Stimulated activated naive CD4-positive, alpha-beta T cell (primary cell): Measurements from ENCODE around the gene CAMTA1.

Experiments
- DNase-seq, 6 experiments: peaks; one replicate each; lab custom pipeline; 2025; lab: John Stamatoyannopoulos, UW

CAMTA1 gene

GRCh38 chr1:7616076-7616832 lies 831.0 kb downstream of the CAMTA1 start:
- DNase-seq = no peak

- DNase-seq = no peak
Observed at GRCh38 chr1:7616953-7617352, 831.7 kb downstream of the CAMTA1 start.

DNA sequence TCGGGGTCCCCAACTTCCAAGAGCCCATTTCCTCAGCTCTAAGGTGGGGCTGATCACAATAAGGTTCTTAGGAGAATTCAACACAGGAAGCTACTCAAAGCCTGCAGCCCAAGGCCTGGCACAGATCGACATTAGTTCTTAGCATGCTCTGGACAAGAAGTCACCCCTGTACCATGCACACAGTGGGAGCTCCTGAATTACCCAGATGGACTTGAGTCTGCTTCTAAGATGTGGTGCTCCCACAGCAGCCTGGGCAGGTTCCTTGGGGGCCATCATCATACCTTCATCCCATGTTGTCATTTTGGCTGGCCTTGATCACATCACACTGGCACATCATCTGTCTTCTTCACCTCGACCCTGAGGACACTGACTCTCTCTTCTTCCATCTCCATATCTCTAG lies 832.6 kb downstream of the CAMTA1 start:
- no peak for DNase-seq

- no peak for DNase-seq
Observed at GRCh38 chr1:7620196-7620595, 834.9 kb downstream of the CAMTA1 start.

- no peak for DNase-seq
Observed at GRCh38 chr1:7621334-7622219, 836.3 kb downstream of the CAMTA1 start.

- no peak for DNase-seq
Observed at GRCh38 chr1:7623842-7624241, 838.6 kb downstream of the CAMTA1 start.

- DNase-seq = no peak
Observed at GRCh38 chr1:7624791-7625355, 839.6 kb downstream of the CAMTA1 start.

DNA sequence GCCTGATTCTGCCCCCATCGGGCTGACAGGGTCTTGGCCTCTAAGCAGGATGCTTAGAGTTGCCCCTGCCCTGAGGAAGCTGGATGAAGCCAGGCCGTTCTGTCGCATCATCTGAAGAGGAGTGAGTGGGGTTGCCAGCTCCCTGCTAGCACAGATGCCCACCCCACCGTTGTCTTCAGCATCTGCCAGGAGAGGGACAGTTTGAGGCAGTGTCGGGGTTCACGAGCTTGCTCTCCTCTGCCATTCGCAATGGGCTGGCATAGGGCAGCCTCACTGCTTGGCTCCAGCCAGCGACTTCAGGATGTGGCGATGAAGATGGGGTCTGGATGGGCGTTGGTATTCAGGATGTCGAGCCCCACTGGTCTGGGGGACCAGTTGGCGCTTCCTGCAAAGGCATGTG lies 840.1 kb downstream of the CAMTA1 start:
- no peak for DNase-seq

GRCh38 chr1:7628273-7628672 lies 843.0 kb downstream of the CAMTA1 start:
- DNase-seq = no peak

GRCh38 chr1:7629011-7629410 lies 843.8 kb downstream of the CAMTA1 start:
- DNase-seq = no peak

DNA sequence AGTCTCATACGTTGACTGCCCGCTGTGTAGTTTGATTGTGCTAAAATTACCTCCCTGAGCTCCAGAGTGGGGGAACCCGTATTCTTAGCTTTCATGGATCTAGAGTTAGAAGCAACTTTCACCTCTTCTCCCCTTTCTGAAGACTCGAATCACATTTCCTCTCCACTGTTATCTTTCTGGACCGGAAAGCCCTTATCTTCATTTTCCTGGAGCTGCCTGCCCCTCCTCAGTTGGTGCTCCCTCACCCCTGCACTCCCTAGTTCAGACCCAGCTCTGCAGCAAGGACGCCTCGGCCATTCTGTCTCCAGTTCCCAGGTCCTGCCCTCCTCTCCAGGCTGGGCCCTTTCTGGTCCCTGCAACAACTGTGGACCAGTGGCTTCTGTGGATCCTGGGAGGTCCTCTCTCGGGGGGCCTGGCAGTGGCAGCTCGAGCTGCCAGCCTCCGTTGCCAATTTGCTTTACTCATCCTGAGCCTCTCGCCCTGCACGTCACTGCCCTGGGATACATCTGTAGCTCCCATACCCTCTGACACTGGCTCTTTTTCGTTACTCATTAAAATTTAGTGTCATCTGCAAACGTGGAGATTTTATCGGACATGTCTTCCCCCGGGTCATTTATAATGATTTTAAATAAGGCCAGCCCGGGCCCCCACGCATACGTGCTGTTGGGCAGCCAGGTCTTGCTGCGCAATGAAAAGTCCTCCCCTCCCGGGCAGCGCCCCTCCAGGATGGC lies 844.4 kb downstream of the CAMTA1 start:
- no peak for DNase-seq

GRCh38 chr1:7630378-7630777 lies 845.1 kb downstream of the CAMTA1 start:
- DNase-seq = no peak

GRCh38 chr1:7632176-7632575 lies 846.9 kb downstream of the CAMTA1 start:
- DNase-seq = no peak

DNA sequence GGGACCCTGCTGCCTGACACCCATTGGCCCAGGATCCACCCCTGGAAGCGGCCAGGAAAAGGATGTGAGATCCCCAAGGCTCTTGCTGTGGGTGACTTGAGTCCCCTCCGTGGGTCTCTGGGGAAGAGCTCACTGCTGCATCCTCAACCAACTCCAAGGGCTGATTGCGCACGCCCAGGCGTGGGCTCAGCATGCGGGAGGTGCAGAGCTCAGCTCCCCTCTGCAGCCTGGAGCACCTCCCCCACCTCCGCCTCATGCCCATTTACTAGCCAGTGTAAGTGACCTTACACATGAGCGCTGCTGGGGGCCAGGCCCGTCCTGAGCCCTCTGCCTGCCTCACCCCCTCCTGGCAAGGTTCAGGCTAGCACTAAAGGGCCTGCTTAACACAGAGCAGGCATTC lies 847.4 kb downstream of the CAMTA1 start:
- no peak for DNase-seq

GRCh38 chr1:7633506-7634245 lies 848.4 kb downstream of the CAMTA1 start:
- no peak for DNase-seq

DNA sequence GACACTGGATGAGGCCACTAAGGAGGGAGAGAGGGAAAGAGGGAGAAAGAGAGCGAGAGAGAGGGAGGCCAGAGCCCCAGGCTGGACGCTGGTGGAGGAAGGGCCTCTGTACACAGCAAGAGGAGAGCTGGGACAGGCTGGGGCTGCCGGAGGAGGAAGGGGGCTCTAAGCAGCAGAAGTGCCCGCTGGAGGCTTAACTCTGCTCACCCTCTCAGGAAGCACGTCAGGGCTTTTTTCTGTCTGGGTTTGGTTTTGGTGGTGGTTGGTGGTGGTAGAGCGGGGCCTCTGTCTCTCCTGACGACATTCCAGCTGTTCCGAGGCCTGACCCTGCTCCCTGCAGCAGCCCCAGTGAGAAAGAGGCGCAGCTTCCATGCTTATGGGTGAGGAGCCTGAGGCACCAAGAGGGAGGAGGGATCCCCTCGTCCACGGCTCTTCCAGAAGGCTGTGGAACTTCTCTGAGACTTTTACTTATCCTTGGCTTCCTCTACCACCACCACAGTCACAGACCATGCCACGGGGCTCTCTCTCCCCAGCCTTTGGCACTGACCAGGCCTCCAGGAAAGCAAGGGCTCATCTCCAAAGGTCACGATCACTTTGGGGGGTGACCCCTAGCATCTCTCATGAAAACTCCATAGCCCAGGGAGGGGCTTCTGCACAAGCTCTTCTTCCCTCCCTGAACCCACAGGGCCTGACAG lies 849.4 kb downstream of the CAMTA1 start:
- DNase-seq = no peak

DNA sequence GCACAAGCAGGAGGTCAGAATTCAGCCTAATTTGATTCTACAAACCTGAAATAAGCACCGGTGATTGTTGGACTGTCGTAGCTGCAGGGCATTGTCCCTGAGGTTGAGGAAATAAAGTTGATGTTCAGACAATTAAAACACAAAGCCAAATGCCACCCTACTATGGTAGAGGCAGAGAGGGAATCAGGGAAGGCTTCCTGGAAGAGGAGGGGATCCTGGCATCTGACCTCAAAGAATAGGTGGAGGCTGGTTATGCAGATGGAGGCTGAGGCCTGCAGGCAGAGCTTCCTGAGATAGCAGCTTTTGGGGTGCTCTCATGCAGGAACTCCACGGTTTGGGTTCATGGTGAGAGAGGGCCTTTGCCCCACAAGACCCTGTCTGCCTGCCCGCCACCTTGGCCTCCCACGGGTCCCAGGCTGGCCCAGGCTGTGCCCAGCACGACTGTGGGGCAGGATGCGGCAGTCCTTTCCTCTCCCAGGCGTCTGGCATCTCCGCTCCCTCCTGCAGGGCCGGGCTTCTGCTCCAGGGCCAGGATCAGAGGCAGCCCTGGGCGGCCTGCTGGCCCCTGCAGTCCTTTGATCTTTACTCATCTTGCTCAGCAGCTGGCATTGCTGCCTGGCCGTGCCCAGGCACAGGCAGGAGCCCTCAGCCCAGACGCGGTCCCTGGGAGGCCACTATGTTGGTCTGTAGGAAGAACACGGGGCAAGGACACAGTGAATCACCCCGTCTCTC lies 851.7 kb downstream of the CAMTA1 start:
- no peak for DNase-seq

GRCh38 chr1:7638078-7638477 lies 852.8 kb downstream of the CAMTA1 start:
- DNase-seq = no peak

GRCh38 chr1:7639435-7640131 lies 854.3 kb downstream of the CAMTA1 start:
- DNase-seq = no peak

GRCh38 chr1:7640350-7640749 lies 855.1 kb downstream of the CAMTA1 start:
- DNase-seq = no peak
